CD4-positive, alpha-beta T cell treated with Interleukin-6 at 100 ng/mL for 8 hours (primary cell): ENCODE measurements around the gene PHETA1.

ENCODE experiments used
- DNase-seq: peaks from one replicate; pipeline ENCODE4 v3.0.0-alpha.2; 2020; ENCODE audit warnings: mixed read lengths, low spot score

PHETA1 gene

DNA sequence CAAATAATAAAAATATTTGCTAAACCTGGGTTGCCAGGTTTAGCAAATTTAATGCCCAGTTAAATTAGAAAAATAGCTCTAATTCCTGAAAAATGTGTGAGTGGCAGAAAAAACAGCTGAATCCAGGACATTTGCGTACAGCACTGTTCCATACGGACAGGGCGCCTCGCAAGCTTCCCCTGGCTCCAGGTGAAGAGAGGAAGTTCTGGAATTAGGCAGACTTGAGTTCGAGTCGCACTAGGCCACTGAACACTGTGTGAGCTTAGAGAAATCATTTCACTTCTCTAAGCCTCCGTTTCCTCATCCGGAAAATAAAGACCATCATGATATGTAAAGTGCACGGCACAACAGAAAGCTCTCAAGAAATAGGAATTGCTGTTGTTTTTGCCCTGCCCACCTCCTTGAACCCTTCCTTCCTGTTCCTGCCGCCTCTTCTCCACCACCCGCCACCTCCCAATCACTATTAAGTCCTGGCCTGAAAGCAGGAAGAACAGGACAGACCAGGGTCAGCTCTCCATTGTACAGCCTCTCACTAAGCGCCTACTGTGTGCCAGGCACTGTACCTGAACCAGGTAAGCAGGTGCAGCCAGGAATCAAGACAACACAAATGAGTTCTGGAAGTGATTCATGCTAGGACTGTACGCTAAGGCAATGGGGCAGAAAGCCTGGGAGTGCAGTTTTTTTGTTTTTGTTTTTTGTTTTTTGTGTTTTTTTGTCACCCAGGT lies 763 bp upstream of the PHETA1 start:
- no peak for DNase-seq

GRCh38 chr12:111368291-111368787 lies 556 bp downstream of the PHETA1 start:
- DNase-seq = no peak

DNA sequence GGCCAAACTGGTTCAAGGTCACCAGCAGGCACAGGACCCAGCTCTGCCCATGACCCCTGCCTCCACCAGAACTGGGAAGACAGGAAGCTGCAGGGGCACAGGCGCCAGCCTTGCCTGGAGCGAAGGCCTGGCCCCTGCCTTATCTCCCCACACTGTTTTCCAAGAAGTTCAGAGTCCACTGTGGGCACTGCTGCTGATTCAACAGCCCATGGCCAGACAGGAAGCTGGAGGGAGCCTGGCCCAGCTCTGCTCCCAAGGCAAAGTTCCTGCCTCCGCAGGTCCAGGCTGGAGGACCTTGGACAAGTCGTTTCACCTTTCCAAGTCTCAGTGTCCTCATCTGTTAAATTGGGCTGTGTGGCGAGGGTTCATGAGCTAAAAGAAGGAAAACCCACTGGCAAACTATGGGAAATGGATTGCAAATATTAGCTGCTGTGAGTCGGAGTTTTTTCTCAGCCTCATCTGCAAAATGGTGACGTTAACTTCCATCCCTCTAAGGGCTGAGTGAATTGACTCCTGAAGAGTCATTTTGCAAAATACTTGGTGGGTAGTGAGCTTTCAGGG lies 1.2 kb downstream of the PHETA1 start:
- no peak for DNase-seq

DNA sequence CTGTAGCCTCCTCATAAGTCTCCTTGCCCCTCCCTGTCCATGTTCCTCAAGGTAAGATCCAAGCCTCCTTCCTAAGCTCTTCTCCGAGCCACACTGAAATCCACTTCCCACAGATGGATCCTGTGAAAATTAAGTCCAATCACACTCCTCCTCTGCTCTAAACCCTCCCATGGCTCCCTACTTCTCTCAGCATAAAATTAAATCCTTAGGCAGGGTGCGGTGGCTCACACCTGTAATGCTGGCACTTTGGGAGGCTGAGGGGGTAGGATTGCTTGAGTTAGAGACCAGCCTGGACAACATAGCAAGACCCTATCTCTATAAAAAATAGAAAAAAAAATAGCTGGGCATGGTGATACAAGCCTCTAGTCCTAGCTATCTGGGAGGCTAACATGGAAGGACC lies 2.3 kb downstream of the PHETA1 start:
- DNase-seq = no peak

DNA sequence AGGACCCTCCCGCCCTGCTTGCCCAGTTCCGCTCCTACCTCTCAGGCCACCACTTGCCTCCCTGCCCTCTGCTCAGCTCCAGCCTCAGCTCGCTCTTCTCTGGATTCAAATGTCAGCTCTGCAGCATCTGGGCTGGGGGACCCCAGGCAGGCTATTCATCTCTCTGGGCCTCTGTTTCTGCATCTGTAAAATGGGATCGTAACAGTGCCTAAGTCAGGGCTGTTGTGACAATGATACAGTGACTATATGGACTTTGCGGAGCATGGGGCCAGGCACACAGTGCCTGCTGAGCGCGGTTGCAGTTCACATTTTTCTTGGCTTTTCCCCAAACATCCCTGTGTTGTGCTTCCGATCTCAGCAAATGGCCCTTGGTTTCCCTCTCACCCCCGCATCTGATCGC lies 2.8 kb downstream of the PHETA1 start:
- no peak for DNase-seq

DNA sequence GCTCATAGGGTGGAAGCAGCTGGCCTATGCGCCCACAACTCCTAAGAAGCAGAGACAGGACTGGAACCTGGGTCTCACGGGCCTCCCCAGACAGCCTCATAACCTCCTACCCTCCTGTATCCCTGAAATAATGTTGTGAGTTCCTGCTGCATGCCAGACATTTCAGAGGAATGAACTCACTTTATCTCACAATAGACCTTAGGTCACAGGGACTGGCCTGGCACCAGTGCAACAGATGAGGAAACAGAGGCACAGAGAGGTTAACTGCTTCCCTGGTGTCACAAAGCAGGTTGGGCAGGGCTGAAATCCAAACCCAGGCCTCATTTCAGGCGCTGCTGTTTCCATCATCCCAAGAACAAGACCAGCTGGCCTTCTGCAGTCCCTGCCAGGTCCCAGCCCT lies 5.3 kb downstream of the PHETA1 start:
- DNase-seq = no peak

DNA sequence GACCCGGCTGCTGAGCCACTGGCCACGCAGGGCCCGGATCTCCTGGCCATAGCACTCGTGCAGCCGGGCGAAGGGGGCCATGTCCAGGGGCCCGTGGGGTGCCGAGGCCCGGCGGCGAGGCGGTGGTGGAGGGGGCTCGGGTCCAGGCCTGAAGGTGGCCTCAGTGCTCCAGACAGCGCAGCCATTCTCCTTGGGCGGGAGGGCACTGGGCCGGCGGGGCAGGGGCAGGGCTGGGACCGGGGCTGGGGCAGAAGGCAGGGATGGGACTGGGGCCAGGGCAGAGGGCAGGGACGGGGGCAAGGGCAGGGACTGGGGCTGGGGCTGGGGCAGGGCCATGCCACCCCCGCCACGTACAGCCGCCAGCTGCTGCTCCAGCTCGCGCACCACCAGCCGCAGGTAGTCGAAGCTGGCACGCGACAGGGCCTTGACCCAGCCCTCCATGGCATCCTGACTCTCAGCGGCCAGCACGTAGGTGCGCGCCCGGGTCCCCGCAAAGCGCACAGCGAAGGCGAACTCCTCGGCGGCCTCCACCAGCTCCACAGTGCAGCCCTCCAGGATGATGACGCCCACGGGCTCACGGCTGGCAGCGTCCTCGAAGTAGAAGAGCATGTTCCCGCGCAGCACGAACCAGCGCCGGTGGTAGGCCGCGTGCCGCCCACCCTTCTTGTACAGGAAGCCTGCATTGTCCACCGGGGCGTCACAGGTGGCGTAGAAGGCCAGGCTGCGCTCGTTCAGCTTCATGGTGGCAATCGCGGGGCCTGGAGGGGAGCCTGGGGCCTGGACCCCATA lies 6.0 kb downstream of the PHETA1 start:
- no peak for DNase-seq

DNA sequence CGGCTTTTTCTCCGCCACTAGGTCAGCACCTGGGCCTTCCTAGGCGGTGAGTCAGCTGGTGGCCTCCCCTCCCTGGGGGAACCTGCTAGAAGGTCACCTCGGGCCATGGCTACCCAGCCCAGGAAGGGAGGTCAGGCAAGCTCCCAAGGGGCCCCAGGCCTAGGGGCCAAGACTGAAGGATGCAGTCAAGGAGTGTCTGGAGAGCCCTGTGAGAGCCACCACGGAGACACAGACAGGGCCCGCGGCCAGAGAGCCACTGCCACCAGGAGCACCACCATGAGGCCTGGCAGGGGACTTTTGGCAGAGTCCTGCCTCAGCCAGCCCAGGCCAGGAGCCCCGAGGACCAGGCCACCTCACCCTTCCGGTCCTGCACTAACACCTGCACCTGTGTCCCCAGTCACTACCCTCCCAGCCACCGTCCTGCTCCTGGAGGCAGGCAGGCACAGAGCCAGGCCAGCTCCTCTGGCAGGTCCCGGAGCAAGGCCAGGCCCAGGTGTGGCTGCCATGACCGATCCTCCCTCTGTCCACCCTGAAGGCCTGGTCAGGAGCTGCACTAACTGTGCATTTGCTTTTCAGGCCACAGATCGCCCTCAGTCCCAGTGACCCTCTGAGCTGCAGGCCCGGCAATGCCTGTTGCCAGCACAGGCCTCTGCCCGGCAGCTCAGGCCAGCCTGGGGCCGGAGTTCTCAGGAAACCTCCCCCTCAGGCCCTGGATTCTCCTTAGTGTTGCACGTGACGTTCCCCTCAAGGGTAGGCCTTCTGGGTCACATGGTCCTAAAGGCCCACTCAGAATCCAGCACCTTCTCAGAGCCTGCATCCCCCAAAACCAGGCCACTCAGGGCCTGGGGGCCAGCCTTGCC lies 6.9 kb downstream of the PHETA1 start:
- no peak for DNase-seq

DNA sequence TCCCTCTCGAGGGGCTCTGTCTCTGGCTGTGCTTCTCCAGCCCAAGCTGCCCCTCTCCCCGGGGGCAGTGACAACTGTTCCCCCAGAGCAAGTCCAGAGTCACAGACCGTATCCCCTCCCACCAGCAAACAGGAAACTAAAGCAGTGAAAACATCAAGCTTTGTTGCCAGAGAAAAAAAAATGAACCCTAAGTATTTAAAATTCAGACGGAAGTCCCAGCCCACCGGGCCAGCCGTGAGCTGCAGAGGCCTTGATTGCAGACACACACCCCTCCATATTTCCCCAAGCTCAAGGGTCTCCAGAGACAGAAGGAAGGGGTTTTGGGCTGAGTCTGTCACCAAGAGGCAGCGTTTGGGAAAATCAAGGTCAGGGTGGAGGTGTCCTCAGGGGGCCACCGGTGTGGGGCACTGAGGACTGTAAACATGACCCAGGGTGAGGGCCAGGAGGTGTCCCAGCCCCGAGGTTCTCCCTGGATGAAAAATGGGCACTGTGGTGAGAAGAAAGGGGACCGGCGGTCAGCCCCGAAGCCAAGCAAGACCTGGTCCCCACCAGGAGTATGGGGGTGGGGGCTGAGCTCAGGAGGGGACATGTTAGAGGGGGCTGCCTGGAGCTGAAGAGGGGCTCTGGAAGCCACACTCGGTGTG lies 7.7 kb downstream of the PHETA1 start:
- no peak for DNase-seq

DNA sequence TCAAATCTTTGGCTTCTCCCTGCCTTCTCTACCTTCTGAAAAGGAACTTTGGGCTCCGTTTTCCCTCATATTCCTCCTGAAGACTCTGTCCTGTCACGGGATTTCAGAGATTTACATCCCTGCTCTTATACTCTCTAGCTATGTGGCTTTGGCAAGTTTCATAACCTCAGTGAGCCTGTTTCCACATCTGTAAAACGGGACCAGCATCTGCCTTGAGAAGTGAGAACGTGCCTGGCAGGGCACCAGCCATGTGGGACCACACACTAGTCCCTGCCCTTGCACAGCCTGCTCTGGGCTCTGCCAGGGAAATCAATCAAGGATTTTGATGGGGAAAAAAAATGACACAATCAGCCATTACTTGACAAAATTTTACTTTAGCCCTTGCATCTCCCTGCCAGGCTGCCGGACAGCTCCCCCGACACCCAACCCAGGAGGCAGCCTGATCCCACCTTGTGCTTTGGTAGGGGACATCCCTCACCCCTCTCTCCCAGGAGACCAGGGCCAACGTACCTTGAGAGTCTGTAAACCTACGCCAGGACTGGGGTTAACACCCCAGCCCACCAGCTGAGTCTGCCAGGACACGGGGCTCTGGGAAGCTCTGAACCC lies 8.5 kb downstream of the PHETA1 start:
- no peak for DNase-seq

- DNase-seq = no peak
Measured at GRCh38 chr12:111359914-111360276, 9.0 kb downstream of the PHETA1 start.

- DNase-seq = no peak
Measured at GRCh38 chr12:111359231-111359913, 9.5 kb downstream of the PHETA1 start.

- no peak for DNase-seq
Measured at GRCh38 chr12:111355201-111355925, 13.5 kb downstream of the PHETA1 start.

DNA sequence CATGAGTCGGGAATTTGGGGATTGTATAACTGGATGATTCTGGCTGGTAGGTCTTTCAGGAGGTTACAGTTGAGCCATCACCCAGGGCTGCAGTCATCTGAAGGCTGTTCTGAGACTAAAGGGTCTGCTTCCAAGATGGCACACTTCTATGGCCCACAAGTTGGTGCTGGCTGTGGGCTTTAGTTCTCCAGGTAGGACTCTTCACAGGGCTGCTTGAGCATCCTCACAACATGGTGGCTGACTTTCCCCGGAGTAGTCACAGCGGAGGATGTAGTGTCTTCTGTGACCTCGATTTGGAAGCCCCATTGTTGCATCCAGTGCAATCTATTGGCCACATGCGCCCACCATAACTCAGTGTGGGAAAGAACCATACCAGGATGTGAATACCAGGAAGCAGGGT lies 14.4 kb downstream of the PHETA1 start:
- DNase-seq = no peak

DNA sequence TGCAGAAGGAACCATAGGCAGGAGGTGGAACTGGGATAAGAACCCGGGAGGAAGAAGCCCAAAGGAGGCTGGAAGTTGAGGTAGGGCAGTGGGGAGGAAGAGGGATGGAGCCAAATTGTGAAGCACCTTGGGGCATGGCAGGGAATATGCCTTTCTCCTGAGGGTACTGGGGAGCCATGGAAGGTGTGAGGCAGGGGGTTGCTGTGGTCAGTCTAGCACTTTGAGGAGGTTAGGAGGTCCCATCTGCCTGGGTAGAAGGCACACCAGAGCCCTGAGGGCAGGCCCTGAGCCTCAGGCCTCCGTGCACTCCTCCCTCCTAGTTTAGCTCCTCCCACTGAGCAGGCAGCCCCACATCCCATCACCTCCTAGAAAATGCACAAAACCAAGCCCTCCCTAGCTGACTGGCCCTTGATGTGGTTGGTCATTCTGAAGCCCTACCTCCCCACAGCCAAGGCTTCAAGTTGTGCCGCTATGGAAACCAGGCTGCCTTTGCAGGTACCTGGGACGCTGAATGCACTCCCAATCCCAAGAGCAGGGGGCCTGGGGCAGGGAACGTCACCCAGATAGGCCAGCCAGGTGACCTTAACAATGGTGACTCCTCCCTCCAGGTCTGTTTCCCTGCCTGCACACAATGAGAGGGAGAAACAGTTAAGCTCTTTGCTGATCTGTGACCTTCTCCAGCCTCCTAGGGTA lies 15.1 kb downstream of the PHETA1 start:
- no peak for DNase-seq

DNA sequence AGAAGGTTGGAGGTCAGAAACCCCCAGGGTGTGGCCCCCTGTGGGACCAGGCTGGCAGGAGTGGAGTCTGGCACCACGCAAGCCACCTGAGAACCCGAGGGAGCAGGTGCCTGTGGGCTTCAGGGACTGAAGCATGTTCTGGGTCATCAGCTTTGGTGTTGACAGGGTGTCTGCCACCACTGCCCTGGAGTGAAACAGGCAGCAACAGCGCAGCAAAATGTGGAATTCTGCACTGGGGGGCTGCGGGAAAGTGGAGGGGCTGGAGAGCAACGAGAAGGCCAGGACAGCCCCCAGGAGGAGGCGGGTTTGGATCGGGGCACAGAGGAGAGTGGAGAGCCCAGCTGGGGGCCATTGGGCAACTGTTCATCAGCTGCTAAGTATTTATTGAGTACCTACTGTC lies 15.9 kb downstream of the PHETA1 start:
- DNase-seq = no peak

- no peak for DNase-seq
Measured at GRCh38 chr12:111352296-111352993, 16.4 kb downstream of the PHETA1 start.

DNA sequence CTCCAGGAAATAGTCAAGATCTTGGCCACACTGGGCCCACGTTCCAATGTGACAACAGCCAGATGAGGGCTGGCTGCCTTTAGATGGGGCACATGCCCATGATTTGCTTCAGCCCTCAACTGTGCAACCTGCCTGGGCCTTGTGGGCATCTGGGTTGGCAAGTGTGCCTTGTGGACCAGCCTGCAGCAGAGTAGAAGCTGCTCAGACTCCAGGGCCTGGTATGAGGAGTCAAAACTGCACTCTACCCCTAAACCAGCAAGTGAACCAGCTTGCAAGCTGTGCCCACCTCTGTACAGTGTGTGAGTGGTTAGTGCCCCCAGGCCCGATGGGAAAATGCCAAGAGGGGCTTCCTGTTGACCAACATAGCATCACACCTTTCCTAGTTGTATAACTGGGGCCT lies 17.9 kb downstream of the PHETA1 start:
- no peak for DNase-seq
